GM18505 (cell line): Measurements from ENCODE around the gene ITPRID2.

Experiments
- ATAC-seq: cut with Tn5 transposase; IDR thresholded peaks from one replicate; pipeline ENCODE4 v1.9.1; 2021; ENCODE audit not compliant: unreplicated experiment
- POLR2A ChIP-seq: IDR thresholded peaks from 4 replicates; pipeline ENCODE4 v1.6.1; 2011; ENCODE audit warnings: borderline replicate concordance; ENCODE audit not compliant: insufficient read depth, insufficient read length; ENCODE audit errors: extremely low read depth

The ITPRID2 gene

DNA sequence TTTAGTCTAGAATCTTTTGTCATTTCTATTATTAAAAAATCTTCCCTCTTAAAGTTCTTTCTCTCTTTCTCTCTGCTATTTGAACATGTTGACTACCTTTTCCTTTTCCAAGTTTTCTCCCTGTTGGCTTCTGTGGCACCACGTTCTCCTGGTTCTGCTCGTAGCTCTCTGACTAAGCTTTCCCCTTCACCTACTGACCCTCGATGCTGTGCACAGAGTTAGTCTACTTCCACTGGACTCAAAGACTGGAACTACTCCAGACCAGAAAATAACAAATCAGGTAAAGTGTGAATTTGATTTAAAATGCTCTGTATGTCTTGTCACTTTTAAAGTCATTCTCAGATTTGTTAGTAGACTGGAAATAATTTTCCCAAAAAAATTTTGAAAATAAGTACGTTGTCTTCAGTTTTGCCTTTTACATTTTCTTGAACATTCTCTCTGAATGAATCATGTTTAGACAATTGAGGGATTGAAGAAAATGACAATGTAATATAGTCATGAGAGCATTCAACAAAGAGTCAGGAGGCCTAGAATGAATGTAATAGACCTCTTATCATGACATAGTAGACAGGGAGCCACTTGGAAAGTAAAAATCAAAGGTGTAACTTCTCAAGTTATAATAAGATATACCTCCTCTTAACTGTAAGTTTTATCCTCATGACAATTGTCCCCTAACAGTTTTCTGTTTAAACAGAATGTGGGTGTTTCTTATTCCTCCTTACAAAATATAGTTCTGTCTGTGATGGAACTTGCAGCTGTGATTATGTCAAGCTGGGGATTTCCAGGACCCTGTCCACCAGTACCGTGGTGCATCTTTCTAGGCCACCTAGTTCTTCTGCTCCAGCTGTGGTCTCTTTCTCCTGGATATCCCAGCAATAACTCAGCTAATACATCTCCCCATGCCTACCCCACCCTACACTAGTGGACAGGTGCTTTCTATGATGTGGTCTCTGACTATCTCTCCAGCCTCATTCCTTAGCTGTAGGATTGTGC is 25.5 kb downstream of the ITPRID2 start:
- no peak for ATAC-seq
- TF ChIP-seq POLR2A, result no peak

DNA sequence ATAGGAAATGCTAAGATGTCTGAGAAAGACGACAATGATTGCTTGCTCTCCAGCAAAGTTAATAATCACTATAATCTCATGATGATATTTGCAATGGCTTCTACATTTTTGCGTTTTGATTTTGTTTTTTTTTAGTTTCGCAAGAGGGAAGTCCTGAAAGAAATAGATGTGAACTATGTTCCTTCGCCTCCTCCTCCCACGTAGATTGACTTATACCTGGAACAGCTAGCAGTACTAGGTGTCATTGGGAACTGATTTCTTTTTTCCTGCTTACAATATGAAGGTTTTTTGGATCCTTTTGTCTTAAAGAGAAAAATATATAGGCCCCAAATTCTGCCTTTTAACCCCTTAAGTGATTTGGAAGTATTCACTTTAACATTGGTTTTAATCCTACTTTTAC is 26.7 kb downstream of the ITPRID2 start:
- ATAC-seq, result no peak
- no peak for TF ChIP-seq POLR2A

DNA sequence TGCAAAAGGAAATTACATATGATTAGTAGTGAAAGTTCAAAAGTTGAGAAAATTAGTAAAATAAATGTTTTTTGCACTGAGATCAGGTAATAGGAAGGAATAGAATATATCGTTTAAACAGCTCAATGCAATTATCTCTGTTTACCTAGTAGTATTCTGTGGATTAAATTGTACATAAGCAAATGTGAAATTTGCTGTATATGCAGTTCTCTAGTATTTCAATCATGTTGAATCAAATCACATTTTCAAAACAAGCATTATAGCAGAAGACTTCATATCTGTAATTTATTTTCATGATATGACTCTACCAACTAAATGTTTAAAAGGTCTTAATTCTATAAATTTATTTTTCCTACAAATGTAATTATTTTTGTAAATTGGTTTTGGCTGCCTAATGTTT is 31.6 kb downstream of the ITPRID2 start:
- ATAC-seq, result no peak
- TF ChIP-seq POLR2A, result no peak

DNA sequence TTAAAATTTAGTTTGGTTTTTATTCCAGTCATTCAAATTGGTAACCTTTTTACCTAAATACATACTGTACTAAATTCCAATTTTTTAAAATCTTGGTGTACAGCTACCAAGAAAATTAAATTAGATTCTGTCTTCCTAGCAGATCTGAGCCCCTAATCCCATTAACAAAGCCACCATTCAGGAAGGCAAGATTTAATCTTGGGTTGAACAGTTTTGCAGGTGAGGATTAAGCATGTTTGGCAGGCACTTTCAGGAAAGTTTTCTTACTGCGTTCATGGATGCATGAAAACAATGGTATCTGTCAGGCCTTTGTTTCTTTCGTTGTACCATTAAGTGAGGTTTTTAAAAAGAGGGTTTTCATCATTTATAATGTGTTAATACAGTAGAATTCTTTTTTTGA is 32.8 kb downstream of the ITPRID2 start:
- TF ChIP-seq POLR2A, result no peak
- no peak for ATAC-seq

DNA sequence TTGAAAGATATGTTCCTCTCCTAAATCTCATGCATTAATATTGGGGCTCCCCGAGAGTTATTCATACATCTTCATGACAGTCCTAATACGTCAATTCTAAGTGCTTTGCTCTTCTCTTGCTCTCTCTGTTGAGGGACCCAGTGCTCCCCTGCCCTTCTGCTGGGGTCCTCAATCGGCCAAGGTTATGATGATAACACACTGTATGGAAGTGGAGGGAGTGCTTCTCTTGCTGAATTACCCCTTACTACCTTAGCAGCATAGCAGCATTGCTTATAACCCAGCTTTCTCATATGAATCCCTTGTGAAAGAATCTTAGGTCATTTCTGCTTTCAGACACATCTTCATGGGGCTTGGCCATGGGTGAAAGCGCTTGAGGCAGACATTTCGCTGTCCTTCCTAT is 43.2 kb downstream of the ITPRID2 start:
- ATAC-seq, result no peak
- no peak for TF ChIP-seq POLR2A

DNA sequence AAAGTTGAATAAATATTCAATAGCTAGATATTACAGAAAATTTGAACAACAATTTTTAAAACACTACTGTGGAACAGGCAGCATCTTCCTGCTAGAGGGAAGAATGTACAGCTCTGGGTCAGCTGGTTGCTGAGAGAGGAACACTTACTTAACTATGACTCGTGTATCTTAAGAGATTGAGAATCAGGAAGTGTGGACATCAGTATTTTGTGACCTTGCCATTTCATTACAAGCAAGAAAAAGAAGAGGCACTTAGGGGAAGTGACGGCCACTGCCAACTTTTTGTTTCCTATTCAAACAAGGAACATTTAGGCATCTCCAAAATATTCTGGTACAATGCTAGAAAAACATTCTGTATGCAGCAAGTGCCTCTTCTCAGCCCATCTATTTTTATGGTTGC is 45.9 kb downstream of the ITPRID2 start:
- TF ChIP-seq POLR2A, result no peak
- ATAC-seq, result no peak

DNA sequence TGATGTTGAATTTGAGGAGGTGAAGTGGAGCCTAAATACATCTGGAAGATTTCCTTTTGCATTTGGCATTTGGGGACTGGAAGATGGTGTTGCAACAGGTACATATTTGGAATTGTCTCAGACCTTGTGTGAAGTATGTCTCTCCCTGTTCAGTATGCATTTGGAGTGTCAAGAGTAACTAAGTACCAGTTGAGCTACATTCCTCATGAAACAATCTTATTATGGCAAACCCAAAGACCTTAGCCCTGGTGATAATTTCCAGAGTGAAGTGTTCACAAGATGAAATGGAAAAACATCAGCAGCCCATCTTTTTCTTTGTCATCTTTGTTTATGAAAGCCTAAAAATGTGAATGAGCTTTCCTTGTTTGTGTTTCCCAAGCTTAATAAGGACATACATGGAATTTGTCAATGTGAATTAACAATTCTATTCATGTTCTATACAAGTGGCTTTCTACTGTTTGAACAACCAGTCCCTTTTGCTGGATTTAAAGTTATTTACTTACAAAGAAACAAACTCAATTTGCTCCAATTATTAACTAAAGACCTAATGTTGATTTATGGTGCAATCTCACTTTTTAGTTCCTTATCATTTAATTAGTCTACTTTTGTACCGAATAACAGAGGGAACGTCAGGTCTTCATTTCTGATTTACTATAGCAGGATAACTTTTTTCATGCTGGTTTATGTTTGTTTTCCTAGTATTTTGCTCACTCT is 52.0 kb downstream of the ITPRID2 start:
- ATAC-seq, result no peak

DNA sequence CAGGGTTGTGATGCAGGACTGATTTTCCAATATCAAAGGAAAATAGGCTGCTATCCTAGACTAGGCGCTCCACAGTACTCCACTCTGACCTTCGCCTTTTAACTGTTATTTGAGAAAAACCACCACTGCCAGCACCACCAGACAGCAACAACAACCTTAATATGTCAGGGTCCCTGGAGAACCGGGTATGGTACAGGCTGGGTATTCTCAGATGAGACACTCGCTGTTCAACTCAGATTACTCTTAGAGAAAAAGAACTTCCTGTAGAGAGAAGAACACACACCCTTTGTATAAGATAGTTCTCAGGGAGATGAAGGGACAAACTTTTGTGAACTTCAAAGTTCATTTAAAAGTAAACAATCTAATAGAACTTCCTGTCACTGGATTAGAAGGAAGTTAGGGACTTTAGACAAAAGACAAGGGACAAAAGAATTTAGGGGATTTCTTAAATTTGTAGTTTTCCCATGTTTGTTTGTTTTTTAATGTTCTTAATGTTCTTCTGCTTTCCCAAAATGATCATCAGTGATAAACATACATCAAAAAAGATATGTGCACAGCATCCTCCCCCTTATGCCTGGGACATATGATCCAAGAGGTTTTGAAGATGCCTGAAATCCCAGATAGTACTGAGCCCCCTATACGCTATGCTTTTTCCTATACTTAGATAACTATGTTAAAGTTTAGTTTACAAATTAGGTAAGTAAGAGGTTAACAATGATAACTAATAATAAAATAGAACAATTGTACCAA is 52.8 kb downstream of the ITPRID2 start:
- TF ChIP-seq POLR2A, result no peak
- ATAC-seq, result no peak

More for the DNA sequence above, 52.0 kb downstream of the ITPRID2 start:
- no peak for TF ChIP-seq POLR2A

DNA sequence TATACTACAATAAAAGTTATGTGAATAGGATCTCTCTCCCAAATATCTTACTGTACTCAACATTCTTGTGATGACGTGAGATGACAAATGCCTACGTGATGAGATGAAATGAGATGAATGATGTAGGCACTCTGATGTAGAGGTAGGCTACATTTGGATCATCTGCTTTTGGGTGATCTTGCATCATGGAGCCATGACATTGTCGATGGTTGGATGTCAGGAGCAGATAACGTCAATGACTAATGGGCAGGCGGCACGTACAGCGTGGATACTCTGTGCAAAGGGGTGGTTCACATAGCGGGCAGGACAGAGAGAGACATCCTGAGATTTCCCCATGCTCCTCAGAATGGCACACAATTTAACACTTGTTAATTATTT is 53.4 kb downstream of the ITPRID2 start:
- no peak for ATAC-seq
- TF ChIP-seq POLR2A, result no peak

DNA sequence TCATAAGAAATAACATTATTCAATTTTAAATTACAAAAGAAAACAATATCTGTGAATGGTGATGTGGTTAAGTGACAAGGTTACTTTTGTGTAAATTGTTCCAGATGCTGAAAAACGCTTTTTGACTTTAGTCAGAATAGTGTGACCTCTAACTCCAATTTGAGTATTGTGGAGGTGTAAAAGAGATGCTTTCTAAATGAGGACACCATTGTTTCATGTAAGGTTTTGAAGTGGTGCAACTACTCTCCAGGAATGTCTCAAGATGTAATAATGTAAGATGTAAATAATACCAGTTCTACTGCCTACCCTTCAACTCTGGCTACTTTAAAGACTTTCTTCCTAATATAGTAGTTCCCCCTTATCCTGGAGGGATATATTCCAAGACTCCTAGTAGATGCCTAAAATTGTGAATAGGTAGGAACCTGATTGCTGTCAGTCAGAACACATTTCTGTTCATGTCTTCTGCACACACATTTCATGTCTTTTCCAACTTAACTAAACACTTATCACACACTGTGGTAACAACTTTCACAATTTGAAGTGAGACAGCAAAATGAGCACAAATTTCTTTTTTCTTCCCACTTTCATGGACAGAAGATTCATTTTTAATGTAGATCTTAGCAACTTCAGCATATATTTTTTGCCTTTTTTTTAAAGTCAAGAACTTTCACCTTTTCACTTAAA is 55.1 kb downstream of the ITPRID2 start:
- no peak for TF ChIP-seq POLR2A
- no peak for ATAC-seq

DNA sequence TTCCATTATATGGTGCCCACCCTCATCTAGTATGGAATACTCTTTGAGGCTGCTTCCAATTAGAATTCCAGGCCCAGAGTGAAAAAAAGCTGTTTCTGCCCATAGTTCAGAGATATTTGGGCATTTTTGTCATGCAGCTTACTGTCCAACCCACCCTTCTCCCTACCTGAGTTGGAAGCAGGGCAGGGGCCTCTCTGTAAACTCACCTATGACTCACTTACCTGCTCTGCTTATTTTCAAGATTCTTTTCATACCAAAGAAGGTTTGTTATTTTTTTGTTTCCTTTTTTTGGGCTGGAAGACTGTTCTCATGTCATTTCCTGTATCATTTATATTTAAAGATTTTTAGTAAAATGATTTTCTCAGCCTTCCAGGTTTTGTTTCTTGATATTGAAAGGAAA is 55.7 kb downstream of the ITPRID2 start:
- ATAC-seq, result no peak
- TF ChIP-seq POLR2A, result no peak

DNA sequence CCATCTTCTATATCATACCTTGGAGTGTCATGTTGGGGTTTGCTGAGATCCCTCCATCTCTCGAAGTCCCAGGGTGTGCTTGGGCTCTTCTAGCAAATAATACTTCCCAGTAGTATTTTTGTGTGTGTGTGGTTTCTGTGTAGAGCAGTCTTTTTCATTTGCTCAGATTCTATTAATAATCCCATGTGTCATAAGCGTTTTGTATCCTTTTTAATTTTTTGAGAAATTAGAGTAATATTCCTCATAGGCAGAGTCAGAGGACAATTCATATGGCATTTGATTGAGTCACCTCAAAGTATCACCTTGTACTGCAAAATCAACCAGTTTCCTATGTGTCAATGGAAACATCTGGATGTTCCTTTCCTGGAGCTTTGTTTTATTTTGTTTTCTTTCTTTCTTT is 56.7 kb downstream of the ITPRID2 start:
- ATAC-seq, result no peak
- TF ChIP-seq POLR2A, result no peak

DNA sequence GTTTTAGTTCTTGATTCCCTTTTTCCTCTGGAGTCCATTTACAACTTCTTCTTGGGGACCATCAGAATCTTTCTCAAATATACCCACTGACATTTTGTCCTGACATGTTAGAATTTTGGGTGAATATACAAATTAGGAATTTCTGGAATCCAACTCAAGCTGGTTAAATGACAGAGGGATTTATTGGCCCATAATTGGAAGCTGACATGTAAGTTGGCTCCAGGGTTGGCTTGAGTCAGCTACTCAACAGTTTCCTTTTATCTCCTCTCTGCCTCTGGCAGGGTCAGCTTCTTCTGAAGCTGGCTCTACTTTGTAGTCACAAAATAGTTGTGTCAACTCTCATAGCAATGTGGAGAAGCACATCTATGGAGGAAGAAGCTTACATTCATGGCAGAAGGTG is 57.5 kb downstream of the ITPRID2 start:
- no peak for ATAC-seq

More for the DNA sequence above, 57.5 kb downstream of the ITPRID2 start:
- no peak for TF ChIP-seq POLR2A
